Stimulated activated CD4-positive, alpha-beta T cell treated with anti-CD3 and anti-CD28 coated beads, Interleukin-15, amount 100 ng/mL, for 48 hours (primary cell): Measurements from ENCODE around the gene TNS1.

Experiments
- DNase-seq, 2 donors: peaks; one replicate each; pipeline ENCODE4 v3.0.0-alpha.2; 2020; ENCODE audit warnings: low read depth in 2 of 2

Gene TNS1

DNA sequence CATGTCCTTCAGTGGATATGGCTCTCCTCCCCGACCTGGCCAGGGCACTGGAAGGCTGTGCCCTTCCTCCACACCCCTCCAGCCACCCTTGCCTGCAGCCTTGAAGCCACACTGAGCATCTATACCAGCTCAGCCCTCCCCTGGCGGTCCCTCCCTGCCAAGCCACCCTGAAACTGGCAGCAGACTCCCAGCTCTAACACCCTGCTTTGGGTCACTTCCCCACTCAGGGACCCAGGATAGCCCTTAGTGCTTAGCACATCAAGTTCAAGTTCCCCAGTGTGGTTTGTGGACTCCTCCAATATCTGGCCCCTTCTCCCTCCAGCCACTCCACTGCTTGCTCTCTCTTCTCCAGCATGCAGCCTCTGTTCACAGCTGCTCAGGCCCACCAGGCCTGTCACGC lies 89.4 kb downstream of the TNS1 start:
- DNase-seq: no peak

DNA sequence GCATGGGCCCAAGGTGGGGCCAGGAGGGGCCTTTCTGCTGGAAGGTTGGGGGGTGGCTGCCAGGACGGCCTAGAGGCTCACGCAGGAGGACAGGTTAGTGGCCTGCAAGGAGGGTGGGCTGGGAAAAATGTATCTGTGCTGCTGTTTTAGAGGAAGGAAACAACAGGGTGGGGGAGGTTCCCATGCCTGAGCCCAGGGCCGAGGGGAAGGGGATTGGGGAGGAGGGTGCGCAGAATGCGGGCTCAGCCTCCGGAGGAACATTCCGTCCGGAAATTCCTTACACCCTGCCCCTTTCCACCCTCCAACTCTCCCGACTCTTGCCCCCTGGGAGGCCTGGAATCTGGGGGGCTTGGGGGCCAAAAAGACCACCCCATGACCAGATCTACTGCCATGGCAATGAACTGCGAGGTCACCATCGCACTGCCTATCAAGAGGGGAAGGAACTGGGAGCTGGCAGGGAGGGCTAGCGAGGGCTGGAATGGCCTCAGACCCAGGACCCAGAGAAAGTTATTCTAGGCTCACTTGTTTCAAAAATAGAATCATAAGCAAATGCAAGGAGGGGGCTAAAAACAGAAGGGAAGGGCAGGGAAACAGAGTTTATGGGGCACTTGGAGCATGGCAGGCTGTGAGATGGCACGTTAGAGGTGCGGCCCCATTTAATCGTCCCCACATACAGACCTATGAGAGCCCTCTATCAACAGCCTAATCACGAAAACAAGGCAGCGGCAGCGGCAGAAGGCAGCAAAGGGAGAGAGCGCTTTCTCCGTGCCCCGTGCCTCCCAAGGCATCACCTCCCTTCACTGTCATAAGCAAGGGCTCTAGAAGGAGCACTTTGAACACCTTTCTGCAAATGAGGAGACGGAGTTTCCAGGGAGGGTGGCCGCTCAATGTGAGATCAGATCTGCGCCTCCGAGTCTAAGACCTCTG lies 90.4 kb downstream of the TNS1 start:
- DNase-seq: no peak

DNA sequence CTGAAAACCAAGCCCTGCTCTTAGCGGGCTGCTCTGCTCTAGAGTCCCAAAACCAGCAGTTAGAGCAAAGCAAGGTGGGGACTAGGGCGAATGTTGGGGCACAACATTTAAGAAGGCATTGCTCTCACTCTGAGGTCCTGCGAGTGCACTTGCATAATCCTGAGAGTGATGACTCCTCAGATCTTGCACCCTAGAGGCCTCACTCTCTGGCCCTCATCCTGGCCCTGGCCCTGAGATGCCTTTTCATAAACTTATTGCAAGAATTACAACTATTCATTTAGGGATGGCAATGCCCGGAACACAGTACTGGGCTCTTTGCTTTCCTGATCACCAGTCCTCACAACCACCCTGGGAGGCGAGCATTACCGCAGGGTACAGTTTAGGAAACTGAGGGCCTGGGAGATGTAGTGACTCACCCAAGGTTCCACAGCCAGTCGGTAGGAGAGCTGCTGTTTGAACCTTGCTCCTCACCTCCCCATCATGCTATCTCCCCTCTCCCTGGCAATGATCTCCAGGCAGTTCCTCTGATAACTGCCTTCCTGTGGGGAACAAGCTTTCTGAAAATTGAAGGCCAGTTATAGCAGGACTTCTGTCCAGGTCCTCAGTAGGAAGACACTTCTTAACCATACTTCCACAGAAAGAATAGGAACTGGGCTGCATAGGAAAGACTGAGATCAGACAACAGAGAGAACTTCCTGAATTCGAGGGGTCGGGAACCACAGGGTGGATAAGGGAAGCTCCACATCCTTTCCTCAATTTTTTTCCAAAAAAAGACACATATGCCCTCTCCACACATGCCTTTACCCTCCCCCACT lies 91.3 kb downstream of the TNS1 start:
- no peak for DNase-seq

DNA sequence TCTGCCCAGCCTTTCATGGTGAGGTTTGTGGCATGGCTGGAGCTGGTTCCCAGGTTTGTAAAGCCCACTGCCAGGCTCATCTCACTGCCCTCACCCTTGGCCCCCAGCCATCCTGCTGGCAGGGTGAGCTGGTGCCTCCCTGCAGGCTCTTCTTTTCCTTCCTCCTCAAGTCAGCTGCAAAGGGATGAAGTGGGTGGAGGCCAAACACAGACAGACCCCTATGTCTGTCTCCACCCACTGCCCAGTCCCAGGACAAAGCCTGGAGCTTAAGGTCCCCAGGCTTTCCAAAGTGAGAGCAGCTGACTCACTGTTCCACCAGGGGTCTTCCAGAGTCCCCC lies 92.0 kb downstream of the TNS1 start:
- no peak for DNase-seq

DNA sequence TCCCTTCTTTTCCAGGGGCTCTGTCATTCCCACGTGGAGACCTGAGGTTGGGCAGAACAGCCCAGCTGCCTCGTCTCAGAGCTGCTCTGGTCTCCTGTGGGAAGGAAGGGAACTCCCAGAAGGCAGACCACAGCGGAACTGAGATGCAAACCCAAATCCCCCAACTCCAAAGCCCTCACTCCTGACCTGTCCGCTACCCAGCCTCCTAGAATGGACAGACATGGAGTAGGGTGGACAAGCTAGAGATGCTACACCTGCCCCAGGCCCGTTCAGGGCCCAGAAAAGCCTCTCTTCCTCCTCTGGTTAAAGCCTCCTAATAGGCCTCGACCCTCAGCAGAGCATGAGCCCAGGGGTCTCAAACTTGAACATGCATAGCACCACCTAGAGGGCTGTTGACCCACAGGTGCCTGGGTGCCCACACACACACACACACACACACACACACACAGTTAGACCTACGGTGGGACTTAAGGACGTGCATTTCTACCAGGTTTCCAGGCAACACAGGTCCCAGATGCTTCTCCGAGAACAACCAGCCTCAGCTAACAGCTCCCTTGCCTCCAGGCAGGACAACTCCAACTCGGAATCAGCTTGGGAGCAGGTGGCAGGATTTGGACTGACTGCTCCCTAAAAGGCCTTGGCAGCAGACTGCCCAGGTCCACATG lies 93.5 kb downstream of the TNS1 start:
- DNase-seq: no peak

DNA sequence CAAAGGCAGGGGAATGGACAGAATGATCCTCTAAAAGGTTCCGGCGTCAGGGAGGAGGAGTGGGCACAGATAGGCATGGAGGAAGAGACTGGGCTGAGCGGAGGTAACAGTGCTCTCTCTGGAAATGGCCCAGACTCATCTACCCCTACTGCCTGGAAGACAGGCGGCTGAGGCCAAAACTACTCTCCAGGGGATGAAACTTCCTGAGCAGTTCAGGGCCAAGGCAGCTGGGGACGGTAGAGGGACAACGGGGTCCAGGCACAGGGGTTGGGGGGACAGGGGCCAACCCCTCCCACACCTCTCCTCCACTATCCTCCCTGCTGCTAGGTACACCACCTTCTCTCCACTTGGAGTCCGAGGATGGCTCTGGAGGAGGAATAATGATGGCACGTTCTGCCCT lies 94.3 kb downstream of the TNS1 start:
- DNase-seq: no peak

DNA sequence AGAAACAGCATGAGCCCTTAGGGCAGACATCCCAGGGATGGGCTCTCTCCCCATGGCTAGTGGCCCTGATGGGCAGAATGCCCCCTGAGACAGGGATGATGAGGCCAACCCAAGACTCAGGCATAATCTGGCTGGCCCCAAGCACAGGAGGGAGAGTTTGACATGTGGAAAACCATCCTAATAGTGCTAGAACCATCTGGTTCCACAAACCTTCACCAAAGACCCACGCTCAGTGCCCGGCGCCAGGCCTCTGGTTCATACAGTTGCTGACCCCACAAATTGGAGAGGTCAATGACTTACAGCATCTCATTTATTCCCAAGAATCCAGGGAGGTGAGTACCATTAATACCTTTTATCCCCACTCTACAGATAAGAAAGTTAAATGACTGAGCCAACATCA lies 95.5 kb downstream of the TNS1 start:
- no peak for DNase-seq

DNA sequence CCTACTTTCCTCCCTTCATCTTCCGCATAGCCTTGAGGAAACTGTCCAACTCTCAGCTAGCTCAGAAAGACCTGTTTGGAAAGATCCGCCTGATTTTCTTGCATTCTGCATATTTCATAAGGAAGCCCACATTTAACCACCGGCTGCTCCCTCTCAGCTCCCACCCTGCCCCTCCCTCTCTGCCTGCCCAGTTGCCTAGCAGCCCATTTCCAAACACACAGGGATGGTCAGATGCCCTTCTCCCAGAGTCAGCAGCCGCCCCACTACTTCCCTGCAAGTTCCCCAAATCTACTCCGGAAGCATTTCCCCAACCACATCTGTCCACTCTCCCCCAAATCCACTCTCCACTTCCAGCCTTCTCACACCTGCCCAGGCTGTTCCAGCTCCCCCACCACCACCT lies 96.0 kb downstream of the TNS1 start:
- DNase-seq: no peak

DNA sequence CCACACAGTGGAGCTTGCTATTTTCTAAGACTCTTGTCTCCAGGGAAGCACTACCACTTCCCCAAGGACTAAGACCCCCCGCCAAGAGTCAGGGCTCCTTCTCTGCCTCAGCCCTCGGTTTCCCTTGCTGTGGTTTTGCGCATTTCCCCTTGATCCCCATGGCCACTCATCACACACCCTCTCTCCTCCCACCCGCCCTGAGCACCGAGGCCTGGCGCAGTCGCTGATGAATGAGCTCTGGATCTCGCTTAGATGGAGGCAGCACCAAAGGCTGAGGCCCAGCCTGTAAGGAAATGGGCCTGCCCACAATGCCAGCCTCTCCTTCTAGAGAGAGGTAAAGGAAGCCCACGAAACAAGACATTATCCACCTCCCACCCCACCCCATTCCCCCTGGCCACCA lies 96.9 kb downstream of the TNS1 start:
- DNase-seq: no peak

DNA sequence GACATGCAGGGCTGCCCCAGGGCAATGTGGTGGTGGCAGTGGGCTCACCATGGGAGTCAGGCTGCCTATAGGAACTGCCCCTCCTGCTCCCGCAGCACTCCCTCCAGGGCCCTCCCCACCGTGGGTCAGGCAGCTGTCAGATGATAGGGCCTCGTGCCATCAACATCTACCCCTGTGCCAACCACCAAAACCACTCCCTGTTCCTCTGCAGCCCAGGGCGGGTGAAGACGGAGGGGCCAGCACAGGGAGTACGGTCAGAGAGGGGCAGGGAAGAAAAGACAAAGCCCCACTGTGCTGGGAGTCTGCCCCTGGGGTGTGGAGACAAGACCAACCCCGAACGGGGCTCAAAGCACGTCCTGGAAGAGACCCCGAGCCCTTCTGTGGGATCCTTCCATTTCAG lies 97.4 kb downstream of the TNS1 start:
- DNase-seq: no peak

DNA sequence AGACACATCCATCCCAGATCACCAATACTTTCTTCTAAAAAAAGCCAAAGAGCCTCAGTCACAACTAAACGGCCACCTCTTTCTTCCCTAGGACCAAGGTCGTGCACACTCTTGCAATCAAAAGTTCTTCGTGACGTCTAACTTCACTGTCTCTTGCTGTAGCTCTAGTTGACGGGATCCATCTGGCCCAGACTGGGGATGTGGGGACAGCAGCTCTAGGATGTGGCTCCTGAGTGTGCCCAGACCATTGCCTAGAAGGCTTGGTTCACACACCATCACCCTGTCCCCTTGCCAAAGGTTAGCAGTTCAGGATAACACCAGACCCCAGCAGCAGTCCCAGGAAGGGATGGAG lies 98.2 kb downstream of the TNS1 start:
- DNase-seq: no peak

DNA sequence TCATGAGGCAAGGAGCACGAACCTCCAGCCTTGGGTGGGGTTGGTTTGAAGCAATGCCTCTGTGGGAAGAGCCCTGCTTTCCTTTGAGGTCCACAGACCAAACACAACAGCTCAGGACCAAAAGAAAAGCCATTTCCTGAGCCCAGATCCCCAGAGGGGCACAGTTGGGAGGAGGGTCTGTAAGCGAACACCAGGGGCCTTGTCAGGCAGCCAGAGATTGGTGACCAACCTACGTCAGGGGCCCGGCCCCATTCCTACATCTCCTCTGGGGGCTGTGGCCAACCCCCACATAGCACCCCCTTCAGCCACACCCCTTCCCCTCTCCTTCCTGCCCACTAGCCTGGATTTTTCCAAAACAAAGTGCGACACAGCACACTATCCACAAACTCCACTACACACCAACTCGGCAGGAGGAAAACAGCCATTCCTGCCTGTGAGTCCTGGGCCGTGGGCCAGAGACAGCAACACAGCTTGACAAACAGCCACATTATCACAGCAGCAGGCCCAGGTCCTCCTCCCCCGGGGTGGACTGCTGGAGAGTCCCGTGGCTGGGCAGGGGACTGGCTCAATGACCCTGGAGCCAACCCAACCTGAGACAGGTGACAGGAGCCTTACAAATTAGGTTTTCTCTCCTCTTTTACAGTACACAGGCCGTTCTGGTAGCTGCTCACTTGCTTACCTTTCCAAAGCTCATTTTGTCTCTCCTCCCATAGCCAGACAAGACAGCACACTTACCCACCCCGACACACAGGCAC lies 98.8 kb downstream of the TNS1 start:
- DNase-seq: no peak

DNA sequence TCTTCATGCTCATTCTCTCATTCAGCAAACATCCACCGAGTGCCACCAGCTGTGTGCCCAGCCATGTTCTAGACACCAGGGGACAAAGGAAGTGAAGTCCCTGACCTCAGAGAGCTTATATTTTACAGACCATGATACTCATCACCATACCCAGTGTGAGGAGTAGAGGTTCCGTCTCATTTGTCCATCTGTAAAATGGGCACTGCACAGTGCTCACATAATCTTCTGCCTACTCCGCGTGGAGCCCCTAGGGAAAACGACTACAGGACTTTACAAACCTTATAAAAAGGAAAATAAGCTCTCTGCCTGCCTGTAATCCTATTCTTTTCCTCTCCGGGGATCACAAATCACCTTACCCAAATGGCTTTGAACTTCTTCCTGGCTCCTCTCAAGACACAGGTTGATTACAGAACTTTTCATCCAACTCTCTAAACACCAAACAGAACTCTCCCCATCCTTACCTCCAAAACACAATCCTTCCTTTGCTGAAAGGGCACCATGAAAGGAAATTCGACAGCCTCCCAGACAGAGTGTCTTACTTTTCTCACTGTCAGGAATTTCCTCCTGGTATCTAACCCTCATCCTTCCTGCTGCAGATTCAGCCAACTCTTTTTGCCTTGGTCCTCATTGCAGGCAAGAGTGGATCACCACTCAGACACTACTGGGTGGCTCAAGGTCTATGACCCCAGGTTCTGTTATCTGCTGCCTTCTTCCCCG lies 99.5 kb downstream of the TNS1 start:
- DNase-seq: no peak

DNA sequence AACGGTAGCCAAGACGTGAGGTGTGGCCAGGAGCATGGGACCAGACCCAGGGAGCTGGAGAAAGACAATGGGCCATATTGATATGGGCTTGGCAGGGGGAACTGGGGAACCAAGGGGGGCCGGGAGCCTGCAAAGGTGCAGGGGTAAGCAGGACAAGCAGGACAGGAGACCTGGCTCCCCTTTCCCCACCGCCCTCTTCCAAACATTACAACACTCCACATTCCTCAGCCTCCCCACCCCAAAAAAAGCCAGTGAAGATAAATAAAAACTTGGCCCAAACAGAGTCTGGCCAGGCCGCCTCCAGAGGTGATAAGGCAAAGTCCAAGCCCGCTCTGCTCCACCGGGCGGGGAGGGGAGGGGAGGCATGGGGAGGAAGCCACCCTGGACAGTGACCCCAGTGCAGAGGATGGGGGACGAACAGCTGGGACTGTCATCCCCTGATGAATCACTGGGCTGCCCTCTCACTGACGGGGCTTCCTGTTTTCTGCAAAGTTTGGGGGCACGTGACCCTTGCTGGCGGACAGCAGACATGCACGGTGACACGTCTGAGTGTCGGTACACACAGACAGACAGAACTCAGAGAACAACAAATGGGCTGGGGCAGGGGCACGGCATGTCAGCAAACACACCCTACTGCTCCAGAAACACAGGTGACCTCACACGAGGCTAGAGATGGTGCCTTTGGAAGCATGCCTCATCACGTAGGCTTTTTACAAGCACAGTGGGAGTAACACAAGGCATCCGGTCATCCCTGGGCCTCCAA lies 100.2 kb downstream of the TNS1 start:
- no peak for DNase-seq

DNA sequence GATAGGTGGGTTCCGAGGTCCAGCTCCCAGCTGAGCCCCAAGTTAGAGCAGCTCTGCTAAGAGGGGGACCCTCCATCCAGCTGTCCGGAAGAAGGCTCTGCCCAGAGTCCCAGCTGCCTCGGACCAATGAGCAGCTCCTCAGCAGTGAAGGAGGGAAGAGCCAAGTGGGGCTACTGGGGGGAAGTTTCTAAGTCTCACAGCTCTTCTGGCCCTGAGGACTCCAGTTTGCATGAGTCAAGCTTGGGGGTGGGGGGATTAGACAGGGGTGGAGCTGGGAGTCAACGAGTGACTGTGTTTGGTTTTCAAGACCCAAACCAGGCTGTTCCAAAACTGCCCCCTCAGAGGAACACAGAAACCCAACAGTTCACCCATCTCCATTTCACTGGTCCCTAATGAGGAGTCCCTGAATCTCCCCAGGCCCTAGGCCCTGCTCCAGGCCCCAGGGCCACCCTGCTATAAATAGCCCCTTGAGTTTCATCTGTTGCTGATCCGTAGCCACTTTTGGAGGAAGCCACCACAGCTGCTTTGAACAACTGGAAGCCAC lies 100.9 kb downstream of the TNS1 start:
- DNase-seq: no peak

DNA sequence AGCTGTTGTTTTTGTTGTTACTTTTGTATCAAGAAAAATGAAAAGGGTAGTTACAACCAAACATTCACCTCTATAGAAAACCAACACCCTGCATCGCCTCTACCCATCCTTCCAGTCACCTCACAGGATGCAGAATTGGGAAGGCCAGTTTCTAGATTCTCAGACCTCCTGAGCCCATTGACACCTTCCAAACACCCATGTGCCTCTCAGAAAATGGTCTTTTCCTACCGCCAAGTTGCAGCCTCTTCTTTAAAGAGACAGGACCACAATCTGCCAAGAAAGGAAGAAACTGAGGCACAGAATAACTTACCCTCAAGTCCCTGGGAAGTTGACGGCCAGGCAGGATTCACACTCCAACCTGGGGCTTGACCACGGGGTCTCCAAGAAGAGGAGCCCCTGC lies 101.4 kb downstream of the TNS1 start:
- DNase-seq: no peak

DNA sequence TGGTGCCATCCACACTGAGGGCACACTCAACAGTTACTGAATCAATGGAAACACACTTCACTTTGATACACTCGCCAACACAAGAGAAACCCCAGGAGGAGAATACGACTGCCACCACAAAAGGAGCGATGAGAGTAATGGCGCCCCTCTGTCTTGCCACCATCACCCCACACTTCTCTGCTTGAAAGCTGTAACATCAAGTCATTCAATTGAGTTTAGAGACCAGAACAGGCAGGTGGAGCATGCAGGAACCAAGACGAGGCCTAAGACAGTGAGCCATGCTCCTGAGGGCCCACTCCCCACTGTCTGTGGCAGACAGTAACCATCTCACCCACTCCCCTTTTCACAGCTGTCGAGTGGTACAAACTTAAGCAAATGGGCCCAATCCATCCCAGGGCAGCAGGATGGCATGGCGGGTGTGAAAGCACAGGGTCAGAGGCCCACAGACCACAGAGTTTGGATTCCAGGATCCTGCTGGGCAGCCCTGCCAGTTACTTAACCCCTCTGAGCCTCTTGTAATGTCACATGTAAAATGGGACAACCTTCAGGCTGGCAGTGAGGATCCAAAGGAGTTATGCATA lies 101.9 kb downstream of the TNS1 start:
- DNase-seq: no peak

DNA sequence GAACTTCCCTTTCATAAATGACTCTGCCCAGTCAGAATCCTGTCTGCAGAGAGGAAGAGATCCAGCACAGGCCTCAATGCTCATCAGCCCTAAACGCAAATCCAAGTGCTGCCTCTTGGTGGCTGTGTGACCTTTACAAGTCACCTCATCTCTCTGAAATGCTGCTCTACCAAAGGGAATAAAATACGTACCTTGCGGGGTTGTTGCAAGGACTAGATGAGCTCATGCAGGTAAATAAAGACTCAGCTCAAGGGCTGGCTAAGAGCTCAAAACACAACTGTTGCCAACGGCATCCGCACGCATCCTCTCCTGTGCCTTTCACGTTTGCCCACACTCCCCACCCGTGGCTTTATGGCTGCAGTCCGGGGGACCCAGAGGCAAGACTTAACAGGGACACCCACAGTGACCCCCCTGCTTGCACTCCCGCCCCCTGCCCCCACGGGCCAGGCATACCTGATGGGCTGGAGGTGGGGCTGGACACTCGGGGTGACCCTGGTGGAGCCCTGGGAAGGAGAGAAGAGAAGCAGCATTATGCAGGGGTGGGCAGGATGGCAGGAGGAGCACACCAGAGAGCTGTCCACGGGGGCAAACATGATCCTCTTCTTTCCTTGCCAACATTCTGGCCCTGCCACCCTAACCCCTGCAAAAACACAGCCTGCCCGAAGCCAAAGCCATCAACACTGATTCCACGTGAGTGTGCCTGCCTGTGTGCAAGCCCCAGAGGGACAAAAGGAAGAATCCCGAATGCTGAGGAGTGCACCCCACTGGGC lies 102.6 kb downstream of the TNS1 start:
- no peak for DNase-seq
